Measurements from ENCODE around the gene CCDC106. TPM values are rescaled to one million over a fixed set of nuclear protein-coding genes. Genes with fewer than 3 reads are reported as not detected.

CCDC106 gene
- total RNA-seq, 1 experiment from 2014 or later, result 47.8 TPM

- DNase-seq (ENCODE audit: low read depth, low spot score) (no peak), ATAC-seq (no peak)
- BruUV-seq (replicated peaks), result no TSS peak
- POLR2A ChIA-PET, result no interaction called here
- H3K4me3 ChIP-seq (ENCODE audit: low read depth in 2 of 2, low read length in 2 of 2), result peak overlapping the region; percentile 72 to 85
- no peaks in the 10 kb centered on the region for H3K9me3 ChIP-seq (ENCODE audit: control insufficient read depth, insufficient read depth, low read depth, low read length)
- H3K36me3 ChIP-seq (ENCODE audit: control insufficient read depth, insufficient read depth, low read length), result peaks cover 16% of the 10 kb centered on the region
- peaks cover 31% of the 10 kb centered on the region for H3K4me1 ChIP-seq (ENCODE audit: control insufficient read depth, insufficient read depth, low read length)
- peak overlapping the region; percentile 99 for H3K27ac ChIP-seq (ENCODE audit: low read length)
- in situ Hi-C loops (cut with HindIII; ENCODE audit: low pct_unique_long_range_greater_than_20kb, low sequenced_read_pairs) (no loop called here), intact Hi-C loops (cut with micrococcal nuclease; ENCODE audit: unreplicated experiment) (no loop called here)
- TF ChIP-seq SIN3A (IDR thresholded peaks at IDR 0.05; ENCODE audit: borderline replicate concordance, insufficient read depth, low read depth, low read length) (no peak), TCF7L2 (IDR thresholded peaks at IDR 0.05; ENCODE audit: low read depth, low read length) (no peak; the same call in 1 of the 2 replicates), REST (IDR thresholded peaks at IDR 0.05; ENCODE audit: insufficient read depth in 1 of 2, low read depth in 2 of 2, low read length in 1 of 2) (no peak), POLR2AphosphoS5 (IDR thresholded peaks at IDR 0.05; ENCODE audit: low read depth, low read length) (no peak; the same call in 1 of the 2 replicates)
- TF ChIP-seq, protein P1, sequence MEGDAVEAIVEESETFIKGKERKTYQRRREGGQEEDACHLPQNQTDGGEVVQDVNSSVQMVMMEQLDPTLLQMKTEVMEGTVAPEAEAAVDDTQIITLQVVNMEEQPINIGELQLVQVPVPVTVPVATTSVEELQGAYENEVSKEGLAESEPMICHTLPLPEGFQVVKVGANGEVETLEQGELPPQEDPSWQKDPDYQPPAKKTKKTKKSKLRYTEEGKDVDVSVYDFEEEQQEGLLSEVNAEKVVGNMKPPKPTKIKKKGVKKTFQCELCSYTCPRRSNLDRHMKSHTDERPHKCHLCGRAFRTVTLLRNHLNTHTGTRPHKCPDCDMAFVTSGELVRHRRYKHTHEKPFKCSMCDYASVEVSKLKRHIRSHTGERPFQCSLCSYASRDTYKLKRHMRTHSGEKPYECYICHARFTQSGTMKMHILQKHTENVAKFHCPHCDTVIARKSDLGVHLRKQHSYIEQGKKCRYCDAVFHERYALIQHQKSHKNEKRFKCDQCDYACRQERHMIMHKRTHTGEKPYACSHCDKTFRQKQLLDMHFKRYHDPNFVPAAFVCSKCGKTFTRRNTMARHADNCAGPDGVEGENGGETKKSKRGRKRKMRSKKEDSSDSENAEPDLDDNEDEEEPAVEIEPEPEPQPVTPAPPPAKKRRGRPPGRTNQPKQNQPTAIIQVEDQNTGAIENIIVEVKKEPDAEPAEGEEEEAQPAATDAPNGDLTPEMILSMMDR (IDR thresholded peaks at IDR 0.05), result no peak
- H3K27me3 ChIP-seq (ENCODE audit: control insufficient read depth, insufficient read depth, low read length), result no peaks in the 10 kb centered on the region
- CTCF ChIA-PET, result no interaction called here
These were observed 7.6 kb downstream of the CCDC106 start for GRCh38 chr19:55655648-55656040.

DNA sequence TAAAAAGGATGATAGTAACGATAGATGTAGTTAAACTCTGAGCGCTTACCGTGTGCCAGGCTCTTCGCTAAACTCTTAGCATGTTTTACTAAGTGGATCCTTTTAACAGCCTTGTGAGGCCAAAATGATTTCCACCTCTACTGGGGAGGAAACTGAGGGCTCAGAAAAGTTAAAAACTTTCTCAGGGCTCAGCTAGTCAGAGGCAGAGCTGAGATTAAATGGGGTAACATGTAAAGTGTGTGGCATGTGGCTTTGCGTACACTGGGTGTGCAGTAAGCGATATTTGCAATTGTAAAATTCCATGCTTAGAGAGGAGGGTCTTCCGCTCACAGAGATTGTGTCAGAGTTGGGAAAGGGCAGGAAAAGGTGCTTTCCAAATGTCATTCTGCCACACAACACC, 8.5 kb downstream of the CCDC106 start:
- no TSS peak for BruUV-seq (replicated peaks)
- no peak for DNase-seq (ENCODE audit: low read depth, low spot score)
- ChIA-PET CTCF (interaction anchor here (0.6 kb wide), 1 partner anchor 12 kb away, joined by 10 read pairs; no protein-coding TSS in a partner anchor), POLR2A (interaction anchor here (0.7 to 0.8 kb wide), 2 partner anchors 11 to 13 kb away, joined by 3 to 4 read pairs; no protein-coding TSS in a partner anchor)
- in situ Hi-C loops (cut with HindIII; ENCODE audit: low pct_unique_long_range_greater_than_20kb, low sequenced_read_pairs) (no loop called here), intact Hi-C loops (cut with micrococcal nuclease; ENCODE audit: unreplicated experiment) (no loop called here)
- ATAC-seq, result no peak
- H3K27me3 ChIP-seq (ENCODE audit: control insufficient read depth, insufficient read depth, low read length), result no peaks in the 10 kb centered on the region
- H3K9me3 ChIP-seq (ENCODE audit: control insufficient read depth, insufficient read depth, low read depth, low read length), result no peaks in the 10 kb centered on the region
- TF ChIP-seq TCF7L2 (IDR thresholded peaks at IDR 0.05; ENCODE audit: low read depth, low read length) (no peak), REST (IDR thresholded peaks at IDR 0.05; ENCODE audit: insufficient read depth in 1 of 2, low read depth in 2 of 2, low read length in 1 of 2) (no peak)
- H3K4me1 ChIP-seq (ENCODE audit: control insufficient read depth, insufficient read depth, low read length), result peaks cover 36% of the 10 kb centered on the region
- peaks cover 23% of the 10 kb centered on the region for H3K36me3 ChIP-seq (ENCODE audit: control insufficient read depth, insufficient read depth, low read length)
- H3K27ac ChIP-seq (ENCODE audit: low read length), result peak overlapping the region; percentile 99
- peak overlapping the region; percentile 72 to 85 for H3K4me3 ChIP-seq (ENCODE audit: low read depth in 2 of 2, low read length in 2 of 2)
